Breast epithelium (tissue), 3 donors: Measurements from ENCODE around the gene LPGAT1.

Source experiments
- POLR2A ChIP-seq: fragments of 450-650 bp; IDR thresholded peaks from one replicate; pipeline ENCODE4 v1.6.1; 2016; ENCODE audit warnings: antibody characterized with exemption, mild to moderate bottlenecking, moderate library complexity
- TF ChIP-seq, protein P1 (sequence below), 3 donors: fragments of 450-650 bp; IDR thresholded peaks; one replicate each; pipeline ENCODE4 v1.5.1; 2016 to 2017; ENCODE audit warnings: antibody characterized with exemption in 3 of 3, mild to moderate bottlenecking in 3 of 3, moderate library complexity in 3 of 3

DNA sequence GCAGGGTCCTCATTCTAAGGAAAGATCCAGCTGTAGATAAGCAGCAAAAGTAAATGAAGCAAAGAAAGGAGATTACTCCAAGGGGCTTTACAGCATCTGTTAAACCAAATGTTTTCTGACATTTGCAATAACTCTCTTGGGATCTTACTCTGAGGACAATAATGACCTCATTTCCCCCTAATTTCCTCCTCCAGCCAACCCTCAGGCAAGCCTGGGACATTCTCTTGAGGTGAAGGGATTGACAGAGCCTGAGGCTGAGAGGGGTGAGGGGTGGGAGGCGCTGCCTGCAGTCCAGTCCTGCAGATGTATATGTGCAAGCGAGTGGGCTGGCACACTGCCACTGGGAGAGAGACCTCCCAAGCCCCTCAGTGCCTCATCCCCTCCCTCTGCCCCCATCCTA lies 114.6 kb downstream of the LPGAT1 start:
- no peak for TF ChIP-seq POLR2A
- TF ChIP-seq, protein P1, sequence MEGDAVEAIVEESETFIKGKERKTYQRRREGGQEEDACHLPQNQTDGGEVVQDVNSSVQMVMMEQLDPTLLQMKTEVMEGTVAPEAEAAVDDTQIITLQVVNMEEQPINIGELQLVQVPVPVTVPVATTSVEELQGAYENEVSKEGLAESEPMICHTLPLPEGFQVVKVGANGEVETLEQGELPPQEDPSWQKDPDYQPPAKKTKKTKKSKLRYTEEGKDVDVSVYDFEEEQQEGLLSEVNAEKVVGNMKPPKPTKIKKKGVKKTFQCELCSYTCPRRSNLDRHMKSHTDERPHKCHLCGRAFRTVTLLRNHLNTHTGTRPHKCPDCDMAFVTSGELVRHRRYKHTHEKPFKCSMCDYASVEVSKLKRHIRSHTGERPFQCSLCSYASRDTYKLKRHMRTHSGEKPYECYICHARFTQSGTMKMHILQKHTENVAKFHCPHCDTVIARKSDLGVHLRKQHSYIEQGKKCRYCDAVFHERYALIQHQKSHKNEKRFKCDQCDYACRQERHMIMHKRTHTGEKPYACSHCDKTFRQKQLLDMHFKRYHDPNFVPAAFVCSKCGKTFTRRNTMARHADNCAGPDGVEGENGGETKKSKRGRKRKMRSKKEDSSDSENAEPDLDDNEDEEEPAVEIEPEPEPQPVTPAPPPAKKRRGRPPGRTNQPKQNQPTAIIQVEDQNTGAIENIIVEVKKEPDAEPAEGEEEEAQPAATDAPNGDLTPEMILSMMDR (IDR thresholded peaks at IDR 0.05) = no peak
